Upper lobe of left lung (tissue), 6 donors: ENCODE data around the gene ANK3. TPM values are rescaled to one million over a fixed set of nuclear protein-coding genes. Genes with fewer than 3 reads are reported as not detected.

Experiments
- ATAC-seq, 2 donors: fragments of 200-7000 bp; cut with Tn5 transposase; one replicate each; pipeline ENCODE4 v1.9.1; 2022; ENCODE audit warnings: mild to moderate bottlenecking in 2 of 2, moderate library complexity in 2 of 2; ENCODE audit not compliant: low FRiP score in 2 of 2
- DNase-seq, 2 donors: peaks; one replicate each; pipeline ENCODE4 v3.0.0-alpha.2; 2019 to 2020
- H3K27ac ChIP-seq, 4 donors: fragments of 200-600 bp; sonication (generic); one replicate each; pipeline ENCODE4 v1.5.1; 2016 to 2019
- H3K27me3 ChIP-seq, 4 donors: fragments of 200-600 bp; sonication (generic); one replicate each; pipeline ENCODE4 v1.5.1; 2017 to 2019
- H3K36me3 ChIP-seq, 4 donors: fragments of 200-600 bp; sonication (generic); one replicate each; pipeline ENCODE4 v1.5.1; 2016 to 2019
- H3K4me1 ChIP-seq, 4 donors: fragments of 200-600 bp; sonication (generic); one replicate each; pipeline ENCODE4 v1.5.1; 2018 to 2019
- H3K4me3 ChIP-seq, 4 donors: fragments of 200-600 bp; sonication (generic); one replicate each; pipeline ENCODE4 v1.5.1; 2017 to 2019; ENCODE audit warnings: mild to moderate bottlenecking in 2 of 4, moderate library complexity in 1 of 4
- H3K9me3 ChIP-seq, 4 donors: fragments of 200-600 bp; sonication (generic); one replicate each; pipeline ENCODE4 v1.5.1; 2018 to 2019
- CTCF ChIP-seq, 6 experiments: fragments of 450-650 bp in 4 of 6; fragments of 200-600 bp in 2 of 6; sonication (generic) in 2 of 6; IDR thresholded peaks; one replicate each; pipeline ENCODE4 v1.5.1; 2016 to 2019; ENCODE audit warnings: antibody characterized with exemption in 6 of 6
- EP300 ChIP-seq, 4 donors: sonication (generic); formaldehyde crosslinking; IDR thresholded peaks; one replicate each; pipeline ENCODE4 v1.5.1; 2017; ENCODE audit warnings: antibody characterized with exemption in 4 of 4, control low read depth in 2 of 4
- POLR2A ChIP-seq, 4 donors: fragments of 450-650 bp; IDR thresholded peaks; one replicate each; pipeline ENCODE4 v1.5.1; 2016 to 2017; ENCODE audit warnings: antibody characterized with exemption in 4 of 4, mild to moderate bottlenecking in 2 of 4
- POLR2AphosphoS5 ChIP-seq, 2 donors: sonication (generic); formaldehyde crosslinking; IDR thresholded peaks; one replicate each; pipeline ENCODE4 v1.5.1; 2017; ENCODE audit warnings: antibody characterized with exemption in 2 of 2
- WGBS, 2 donors: methylation state at CpG; one replicate each; pipeline ENCODE4 v1.1.5; 2017 to 2018; 5-methylcytosine and 5-hydroxymethylcytosine counted together
- total RNA-seq, 6 donors: library from RNA; depleted of rRNA in 4 of 6; stranded (reverse); fragments of >200 nt in 4 of 6; gene quantifications; one replicate each; pipeline versions ENCODE4 v1.1.0 to v1.2.1, GENCODE V29; 2016 to 2021
- donor health status: DM: no; HTN: no; CAD: no; lungs with moderate emphysema.
- donor health status: DM: no; HTN: yes; CAD: no; lungs with severe emphysema.

ANK3 gene
- total RNA-seq, 6 donors from 2014 or later, result 43.9 to 193 (median 98.5) TPM

GRCh38 chr10:60200682-60201053, 189.0 kb downstream of the ANK3 start:
- ATAC-seq (no peak), DNase-seq (no peak)
- H3K27ac ChIP-seq, result no peak overlapping the region
- no peaks in the 10 kb centered on the region for H3K9me3 ChIP-seq
- H3K27me3 ChIP-seq, result no peaks in the 10 kb centered on the region
- no peak overlapping the region for H3K4me3 ChIP-seq
- peaks cover 0 to 3% (median 2%) of the 10 kb centered on the region in 4 donors for H3K36me3 ChIP-seq
- TF ChIP-seq POLR2A (IDR thresholded peaks at IDR 0.05) (no peak), CTCF (IDR thresholded peaks at IDR 0.05) (no peak), POLR2AphosphoS5 (IDR thresholded peaks at IDR 0.05) (no peak), EP300 (IDR thresholded peaks at IDR 0.05) (no peak)
- WGBS, 2 donors, result 63 to 71% methylated on average over 1 of the region's 1 CpG
- H3K4me1 ChIP-seq, result no peaks in the 10 kb centered on the region

DNA sequence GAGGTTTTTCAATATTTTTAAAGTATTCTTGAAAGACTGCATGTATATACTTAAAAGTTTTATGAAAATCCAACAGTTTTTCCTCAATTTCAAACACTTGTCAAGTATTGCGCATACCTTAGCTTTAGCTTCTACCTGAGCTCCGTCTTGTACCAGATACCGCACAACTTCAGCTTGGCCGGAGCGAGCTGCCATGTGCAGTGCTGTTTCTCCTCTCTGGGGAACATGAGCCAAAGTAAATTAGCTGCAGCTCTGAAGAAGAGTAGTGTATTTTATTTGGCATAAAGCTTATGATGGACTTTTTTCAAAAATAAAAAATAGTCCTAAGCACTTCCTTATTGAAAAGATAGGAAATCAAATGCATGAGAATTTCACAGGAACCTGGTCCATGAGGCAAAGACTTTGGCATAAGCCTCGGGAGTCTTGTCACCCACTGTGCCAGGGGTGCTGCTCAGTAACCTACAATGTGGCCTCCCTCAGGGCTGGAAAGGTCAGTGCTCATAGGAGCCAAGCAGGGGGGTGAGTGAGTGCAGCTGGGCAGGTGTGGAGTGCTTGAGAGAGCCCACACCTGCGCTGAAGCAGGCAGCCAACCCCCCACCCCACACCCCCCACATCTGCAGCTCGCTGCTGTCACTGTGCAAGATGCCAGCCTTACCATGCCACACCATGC, 189.5 kb downstream of the ANK3 start:
- TF ChIP-seq POLR2A (IDR thresholded peaks at IDR 0.05) (no peak), EP300 (IDR thresholded peaks at IDR 0.05) (no peak), CTCF (IDR thresholded peaks at IDR 0.05) (no peak)
- Histone ChIP-seq H3K9me3 (no peaks in the 10 kb centered on the region), H3K27ac (no peak overlapping the region), H3K36me3 (peaks cover 0 to 3% (median 2%) of the 10 kb centered on the region in 4 donors), H3K27me3 (no peaks in the 10 kb centered on the region), H3K4me3 (no peak overlapping the region), H3K4me1 (no peaks in the 10 kb centered on the region)
- ATAC-seq (no peak), DNase-seq (no peak)
- 84 to 88% methylated on average over 7 to 8 of the region's 8 CpGs for WGBS, 2 donors

- no peak for ATAC-seq
- Histone ChIP-seq H3K4me1 (no peaks in the 10 kb centered on the region), H3K4me3 (no peak overlapping the region), H3K9me3 (no peaks in the 10 kb centered on the region), H3K27me3 (no peaks in the 10 kb centered on the region), H3K27ac (no peak overlapping the region), H3K36me3 (peaks cover 0 to 3% (median 2%) of the 10 kb centered on the region in 4 donors)
- TF ChIP-seq CTCF (IDR thresholded peaks at IDR 0.05) (no peak), EP300 (IDR thresholded peaks at IDR 0.05) (no peak), POLR2A (IDR thresholded peaks at IDR 0.05) (no peak), POLR2AphosphoS5 (IDR thresholded peaks at IDR 0.05) (no peak)
- WGBS, 2 donors, result 78 to 98% methylated on average over 2 to 3 of the region's 3 CpGs
- DNase-seq, result no peak
Measured at GRCh38 chr10:60197206-60197605, 192.5 kb downstream of the ANK3 start.

- H3K4me3 ChIP-seq, result no peak overlapping the region
- no peaks in the 10 kb centered on the region for H3K4me1 ChIP-seq
- H3K27me3 ChIP-seq, result no peaks in the 10 kb centered on the region
- no peak for TF ChIP-seq CTCF (IDR thresholded peaks at IDR 0.05)
- no peak for TF ChIP-seq POLR2AphosphoS5 (IDR thresholded peaks at IDR 0.05)
- TF ChIP-seq EP300 (IDR thresholded peaks at IDR 0.05), result no peak
- no peak for TF ChIP-seq POLR2A (IDR thresholded peaks at IDR 0.05)
- H3K27ac ChIP-seq, result no peak overlapping the region
- peaks cover 0 to 3% (median 0%) of the 10 kb centered on the region in 4 donors for H3K36me3 ChIP-seq
- ATAC-seq, result no peak
- no peak for DNase-seq
- no peaks in the 10 kb centered on the region for H3K9me3 ChIP-seq
Measured at GRCh38 chr10:60194421-60194820, 195.3 kb downstream of the ANK3 start.

- no peak for DNase-seq
- TF ChIP-seq POLR2A (IDR thresholded peaks at IDR 0.05) (no peak), CTCF (IDR thresholded peaks at IDR 0.05) (no peak), EP300 (IDR thresholded peaks at IDR 0.05) (no peak), POLR2AphosphoS5 (IDR thresholded peaks at IDR 0.05) (no peak)
- Histone ChIP-seq H3K27ac (no peak overlapping the region), H3K4me1 (no peaks in the 10 kb centered on the region), H3K4me3 (no peak overlapping the region), H3K36me3 (no peaks in the 10 kb centered on the region), H3K27me3 (no peaks in the 10 kb centered on the region), H3K9me3 (no peaks in the 10 kb centered on the region)
- ATAC-seq, result no peak
Measured at GRCh38 chr10:60192946-60193345, 196.7 kb downstream of the ANK3 start.
